ENCODE data around the gene NFYC.

The NFYC gene

DNA sequence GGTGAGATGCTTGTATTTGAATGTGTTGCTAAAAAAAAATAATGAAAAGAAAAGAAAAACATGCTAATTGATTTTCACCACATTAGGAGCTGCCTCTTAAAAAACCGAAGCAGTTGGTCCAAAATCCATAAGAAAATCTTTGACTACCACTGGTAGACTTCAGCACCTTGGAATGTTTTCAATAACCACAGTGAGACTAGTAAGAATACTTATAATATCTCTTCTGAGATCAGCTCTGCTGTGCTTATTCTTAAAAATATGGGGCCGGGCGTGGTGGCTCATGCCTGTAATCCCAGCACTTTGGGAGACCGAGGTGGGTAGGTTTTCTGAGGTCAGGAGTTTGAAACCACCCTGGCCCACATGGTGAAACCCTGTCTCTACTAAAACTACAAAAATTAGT, 15.1 kb downstream of the NFYC start:
- POLR2A ChIA-PET, result interaction anchor here (4.8 kb wide), 1 partner anchor 14 kb away, joined by 39 read pairs; the partner anchor contains the start of gene NFYC
- Histone ChIP-seq H3K4me3 (ENCODE audit: low read depth, low read length) (no peak overlapping the region), H3K4me1 (ENCODE audit: control insufficient read depth, insufficient read depth, low read length) (peaks cover 23% of the 10 kb centered on the region), H3K9me3 (ENCODE audit: control insufficient read depth, insufficient read depth, low read depth, low read length) (no peaks in the 10 kb centered on the region), H3K27ac (ENCODE audit: extremely low read depth, low read depth, low read length) (no peak overlapping the region), H3K36me3 (ENCODE audit: control insufficient read depth in 2 of 2, insufficient read depth in 1 of 2, low read length in 2 of 2) (no peaks in the 10 kb centered on the region)
- TF ChIP-seq, protein P1, sequence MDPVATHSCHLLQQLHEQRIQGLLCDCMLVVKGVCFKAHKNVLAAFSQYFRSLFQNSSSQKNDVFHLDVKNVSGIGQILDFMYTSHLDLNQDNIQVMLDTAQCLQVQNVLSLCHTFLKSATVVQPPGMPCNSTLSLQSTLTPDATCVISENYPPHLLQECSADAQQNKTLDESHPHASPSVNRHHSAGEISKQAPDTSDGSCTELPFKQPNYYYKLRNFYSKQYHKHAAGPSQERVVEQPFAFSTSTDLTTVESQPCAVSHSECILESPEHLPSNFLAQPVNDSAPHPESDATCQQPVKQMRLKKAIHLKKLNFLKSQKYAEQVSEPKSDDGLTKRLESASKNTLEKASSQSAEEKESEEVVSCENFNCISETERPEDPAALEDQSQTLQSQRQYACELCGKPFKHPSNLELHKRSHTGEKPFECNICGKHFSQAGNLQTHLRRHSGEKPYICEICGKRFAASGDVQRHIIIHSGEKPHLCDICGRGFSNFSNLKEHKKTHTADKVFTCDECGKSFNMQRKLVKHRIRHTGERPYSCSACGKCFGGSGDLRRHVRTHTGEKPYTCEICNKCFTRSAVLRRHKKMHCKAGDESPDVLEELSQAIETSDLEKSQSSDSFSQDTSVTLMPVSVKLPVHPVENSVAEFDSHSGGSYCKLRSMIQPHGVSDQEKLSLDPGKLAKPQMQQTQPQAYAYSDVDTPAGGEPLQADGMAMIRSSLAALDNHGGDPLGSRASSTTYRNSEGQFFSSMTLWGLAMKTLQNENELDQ (tag by site-specific recombination; IDR thresholded peaks at IDR 0.05; ENCODE audit: low read depth), result no peak
- no peak for TF ChIP-seq ZNF211 (tag by site-specific recombination; IDR thresholded peaks at IDR 0.05; ENCODE audit: low read depth)
- no peak for TF ChIP-seq ZNF560 (tag by site-specific recombination; IDR thresholded peaks at IDR 0.05; ENCODE audit: borderline replicate concordance)
- TF ChIP-seq ZNF76 (tag by site-specific recombination; IDR thresholded peaks at IDR 0.05; ENCODE audit: borderline replicate concordance, low read depth), result no peak
- TF ChIP-seq, protein P2, sequence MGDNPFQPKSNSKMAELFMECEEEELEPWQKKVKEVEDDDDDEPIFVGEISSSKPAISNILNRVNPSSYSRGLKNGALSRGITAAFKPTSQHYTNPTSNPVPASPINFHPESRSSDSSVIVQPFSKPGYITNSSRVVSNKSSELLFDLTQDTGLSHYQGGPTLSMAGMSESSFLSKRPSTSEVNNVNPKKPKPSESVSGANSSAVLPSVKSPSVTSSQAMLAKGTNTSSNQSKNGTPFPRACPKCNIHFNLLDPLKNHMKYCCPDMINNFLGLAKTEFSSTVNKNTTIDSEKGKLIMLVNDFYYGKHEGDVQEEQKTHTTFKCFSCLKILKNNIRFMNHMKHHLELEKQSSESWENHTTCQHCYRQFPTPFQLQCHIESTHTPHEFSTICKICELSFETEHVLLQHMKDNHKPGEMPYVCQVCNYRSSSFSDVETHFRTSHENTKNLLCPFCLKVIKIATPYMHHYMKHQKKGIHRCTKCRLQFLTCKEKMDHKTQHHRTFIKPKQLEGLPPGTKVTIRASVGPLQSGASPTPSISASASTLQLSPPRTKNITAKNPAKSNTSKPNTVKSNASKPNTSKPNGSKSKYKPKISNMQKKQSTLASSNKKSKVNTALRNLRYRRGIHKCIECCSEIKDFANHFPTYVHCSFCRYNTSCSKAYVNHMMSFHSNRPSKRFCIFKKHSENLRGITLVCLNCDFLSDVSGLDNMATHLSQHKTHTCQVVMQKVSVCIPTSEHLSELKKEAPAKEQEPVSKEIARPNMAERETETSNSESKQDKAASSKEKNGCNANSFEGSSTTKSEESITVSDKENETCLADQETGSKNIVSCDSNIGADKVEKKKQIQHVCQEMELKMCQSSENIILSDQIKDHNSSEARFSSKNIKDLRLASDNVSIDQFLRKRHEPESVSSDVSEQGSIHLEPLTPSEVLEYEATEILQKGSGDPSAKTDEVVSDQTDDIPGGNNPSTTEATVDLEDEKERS (tag by site-specific recombination; IDR thresholded peaks at IDR 0.05), result no peak
- TF ChIP-seq, protein P3, sequence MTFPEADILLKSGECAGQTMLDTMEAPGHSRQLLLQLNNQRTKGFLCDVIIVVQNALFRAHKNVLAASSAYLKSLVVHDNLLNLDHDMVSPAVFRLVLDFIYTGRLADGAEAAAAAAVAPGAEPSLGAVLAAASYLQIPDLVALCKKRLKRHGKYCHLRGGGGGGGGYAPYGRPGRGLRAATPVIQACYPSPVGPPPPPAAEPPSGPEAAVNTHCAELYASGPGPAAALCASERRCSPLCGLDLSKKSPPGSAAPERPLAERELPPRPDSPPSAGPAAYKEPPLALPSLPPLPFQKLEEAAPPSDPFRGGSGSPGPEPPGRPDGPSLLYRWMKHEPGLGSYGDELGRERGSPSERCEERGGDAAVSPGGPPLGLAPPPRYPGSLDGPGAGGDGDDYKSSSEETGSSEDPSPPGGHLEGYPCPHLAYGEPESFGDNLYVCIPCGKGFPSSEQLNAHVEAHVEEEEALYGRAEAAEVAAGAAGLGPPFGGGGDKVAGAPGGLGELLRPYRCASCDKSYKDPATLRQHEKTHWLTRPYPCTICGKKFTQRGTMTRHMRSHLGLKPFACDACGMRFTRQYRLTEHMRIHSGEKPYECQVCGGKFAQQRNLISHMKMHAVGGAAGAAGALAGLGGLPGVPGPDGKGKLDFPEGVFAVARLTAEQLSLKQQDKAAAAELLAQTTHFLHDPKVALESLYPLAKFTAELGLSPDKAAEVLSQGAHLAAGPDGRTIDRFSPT (tag by site-specific recombination; IDR thresholded peaks at IDR 0.05), result no peak
- no peak for TF ChIP-seq SP7 (tag by site-specific recombination; IDR thresholded peaks at IDR 0.05)
- TF ChIP-seq, protein P4, sequence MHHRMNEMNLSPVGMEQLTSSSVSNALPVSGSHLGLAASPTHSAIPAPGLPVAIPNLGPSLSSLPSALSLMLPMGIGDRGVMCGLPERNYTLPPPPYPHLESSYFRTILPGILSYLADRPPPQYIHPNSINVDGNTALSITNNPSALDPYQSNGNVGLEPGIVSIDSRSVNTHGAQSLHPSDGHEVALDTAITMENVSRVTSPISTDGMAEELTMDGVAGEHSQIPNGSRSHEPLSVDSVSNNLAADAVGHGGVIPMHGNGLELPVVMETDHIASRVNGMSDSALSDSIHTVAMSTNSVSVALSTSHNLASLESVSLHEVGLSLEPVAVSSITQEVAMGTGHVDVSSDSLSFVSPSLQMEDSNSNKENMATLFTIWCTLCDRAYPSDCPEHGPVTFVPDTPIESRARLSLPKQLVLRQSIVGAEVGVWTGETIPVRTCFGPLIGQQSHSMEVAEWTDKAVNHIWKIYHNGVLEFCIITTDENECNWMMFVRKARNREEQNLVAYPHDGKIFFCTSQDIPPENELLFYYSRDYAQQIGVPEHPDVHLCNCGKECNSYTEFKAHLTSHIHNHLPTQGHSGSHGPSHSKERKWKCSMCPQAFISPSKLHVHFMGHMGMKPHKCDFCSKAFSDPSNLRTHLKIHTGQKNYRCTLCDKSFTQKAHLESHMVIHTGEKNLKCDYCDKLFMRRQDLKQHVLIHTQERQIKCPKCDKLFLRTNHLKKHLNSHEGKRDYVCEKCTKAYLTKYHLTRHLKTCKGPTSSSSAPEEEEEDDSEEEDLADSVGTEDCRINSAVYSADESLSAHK (tag by site-specific recombination; IDR thresholded peaks at IDR 0.05), result no peak
- TF ChIP-seq ZNF426 (tag by site-specific recombination; IDR thresholded peaks at IDR 0.05), result no peak
- TF ChIP-seq, protein P5, sequence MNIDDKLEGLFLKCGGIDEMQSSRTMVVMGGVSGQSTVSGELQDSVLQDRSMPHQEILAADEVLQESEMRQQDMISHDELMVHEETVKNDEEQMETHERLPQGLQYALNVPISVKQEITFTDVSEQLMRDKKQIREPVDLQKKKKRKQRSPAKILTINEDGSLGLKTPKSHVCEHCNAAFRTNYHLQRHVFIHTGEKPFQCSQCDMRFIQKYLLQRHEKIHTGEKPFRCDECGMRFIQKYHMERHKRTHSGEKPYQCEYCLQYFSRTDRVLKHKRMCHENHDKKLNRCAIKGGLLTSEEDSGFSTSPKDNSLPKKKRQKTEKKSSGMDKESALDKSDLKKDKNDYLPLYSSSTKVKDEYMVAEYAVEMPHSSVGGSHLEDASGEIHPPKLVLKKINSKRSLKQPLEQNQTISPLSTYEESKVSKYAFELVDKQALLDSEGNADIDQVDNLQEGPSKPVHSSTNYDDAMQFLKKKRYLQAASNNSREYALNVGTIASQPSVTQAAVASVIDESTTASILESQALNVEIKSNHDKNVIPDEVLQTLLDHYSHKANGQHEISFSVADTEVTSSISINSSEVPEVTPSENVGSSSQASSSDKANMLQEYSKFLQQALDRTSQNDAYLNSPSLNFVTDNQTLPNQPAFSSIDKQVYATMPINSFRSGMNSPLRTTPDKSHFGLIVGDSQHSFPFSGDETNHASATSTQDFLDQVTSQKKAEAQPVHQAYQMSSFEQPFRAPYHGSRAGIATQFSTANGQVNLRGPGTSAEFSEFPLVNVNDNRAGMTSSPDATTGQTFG (tag by site-specific recombination; IDR thresholded peaks at IDR 0.05; ENCODE audit: borderline replicate concordance), result no peak
- no peak for TF ChIP-seq ZFP37 (tag by site-specific recombination; IDR thresholded peaks at IDR 0.05)
- CTCF ChIA-PET, result interaction anchor here (0.6 kb wide), 1 partner anchor 13 kb away, joined by 3 read pairs; no protein-coding TSS in a partner anchor

All from HEK293 (cell line).